Measurements from ENCODE around the gene ARFRP1. TPM values are rescaled to one million over a fixed set of nuclear protein-coding genes. Genes with fewer than 3 reads are reported as not detected.

The ARFRP1 gene
- total RNA-seq, 2 donors from 2014 or later, result 36.1 to 53.4 TPM

GRCh38 chr20:63745961-63746731, 38.4 kb upstream of the ARFRP1 start:
- no peak overlapping the region for H3K27ac Mint-ChIP-seq
- DNase-seq (ENCODE audit: low spot score in 2 of 2) (no peak), ATAC-seq (no peak)
- H3K36me3 Mint-ChIP-seq, result no peaks in the 10 kb centered on the region
- H3K9me3 Mint-ChIP-seq, result no peaks in the 10 kb centered on the region

- ATAC-seq, result no peak
Measured at GRCh38 chr20:63745424-63745805, 37.6 kb upstream of the ARFRP1 start.

DNA sequence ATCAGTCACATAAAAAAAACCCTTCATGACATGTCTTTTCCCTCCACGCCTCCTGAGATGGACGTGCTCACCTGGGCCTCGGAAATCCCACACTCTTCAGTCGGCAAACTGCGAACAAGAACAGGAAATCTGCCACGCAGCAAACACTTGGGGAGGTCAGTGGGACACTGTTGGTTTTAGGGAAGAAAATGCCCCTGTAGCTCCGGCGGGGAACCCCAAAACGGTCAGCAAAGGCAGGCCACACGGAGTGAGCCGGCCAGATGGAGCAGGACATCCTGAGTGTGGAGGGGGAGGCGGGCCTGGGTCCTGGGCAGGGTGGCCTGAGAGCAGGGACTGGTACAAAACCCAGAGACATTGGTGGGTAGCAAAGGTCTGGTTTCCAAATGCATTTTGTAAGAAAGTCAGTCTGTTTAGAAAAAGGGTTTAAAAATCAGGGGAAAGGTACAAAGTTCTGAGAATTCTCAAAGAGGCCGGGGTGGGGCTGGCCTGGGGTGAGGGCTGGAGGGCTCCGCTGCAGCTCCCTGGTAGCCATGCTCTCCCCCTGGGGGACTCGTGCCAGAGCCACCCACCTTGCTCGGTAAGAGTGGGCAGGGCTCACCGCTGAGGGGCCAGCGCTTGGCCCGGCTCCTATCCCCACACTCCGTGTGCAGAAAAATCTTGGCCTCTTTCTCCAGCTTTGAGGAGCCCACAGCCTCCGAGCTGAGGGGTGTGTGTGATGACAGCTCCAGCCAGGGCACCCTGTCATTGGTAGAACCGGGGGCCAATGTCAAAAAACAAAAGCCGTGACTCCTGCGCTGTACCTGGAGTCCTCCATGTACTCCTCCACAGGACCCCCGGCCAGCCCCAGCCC, 37.0 kb upstream of the ARFRP1 start:
- Mint-ChIP-seq H3K9me3 (no peaks in the 10 kb centered on the region), H3K27ac (no peak overlapping the region), H3K36me3 (no peaks in the 10 kb centered on the region)
- DNase-seq (ENCODE audit: low spot score in 2 of 2) (no peak), ATAC-seq (no peak)

More at GRCh38 chr20:63745424-63745805, 37.6 kb upstream of the ARFRP1 start:
- no peak overlapping the region for H3K27ac Mint-ChIP-seq
- H3K36me3 Mint-ChIP-seq, result no peaks in the 10 kb centered on the region
- no peak for DNase-seq (ENCODE audit: low spot score in 2 of 2)
- H3K9me3 Mint-ChIP-seq, result no peaks in the 10 kb centered on the region

DNA sequence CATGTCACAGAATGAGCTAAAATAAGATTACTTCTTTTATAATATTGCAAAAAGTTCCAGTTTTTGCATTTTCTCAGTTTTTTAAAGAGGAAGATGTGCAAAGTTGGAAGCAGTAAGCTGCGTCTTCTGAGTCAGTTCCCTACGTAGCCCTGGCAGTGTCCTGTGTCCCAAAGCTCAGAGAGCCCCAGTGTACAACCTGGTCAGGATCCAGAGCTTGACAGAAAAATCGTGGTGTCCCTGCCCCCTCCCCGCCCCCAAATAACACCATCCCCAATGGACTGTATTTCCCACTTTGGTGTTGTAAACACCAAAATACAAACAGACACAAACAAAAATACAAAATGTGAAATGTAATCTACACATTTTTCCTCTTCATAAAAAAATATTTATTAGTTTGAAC, 36.4 kb upstream of the ARFRP1 start:
- H3K9me3 Mint-ChIP-seq, result no peaks in the 10 kb centered on the region
- no peaks in the 10 kb centered on the region for H3K36me3 Mint-ChIP-seq
- ATAC-seq (no peak), DNase-seq (ENCODE audit: low spot score in 2 of 2) (no peak)
- no peak overlapping the region for H3K27ac Mint-ChIP-seq

- DNase-seq (ENCODE audit: low spot score in 2 of 2) (no peak), ATAC-seq (no peak)
- H3K27ac Mint-ChIP-seq, result no peak overlapping the region
- no peaks in the 10 kb centered on the region for H3K9me3 Mint-ChIP-seq
- no peaks in the 10 kb centered on the region for H3K36me3 Mint-ChIP-seq
Measured at GRCh38 chr20:63743210-63743970, 35.6 kb upstream of the ARFRP1 start.

- Mint-ChIP-seq H3K36me3 (no peaks in the 10 kb centered on the region), H3K9me3 (no peaks in the 10 kb centered on the region), H3K27ac (no peak overlapping the region)
- DNase-seq (ENCODE audit: low spot score in 2 of 2), result no peak
- ATAC-seq, result no peak
Measured at GRCh38 chr20:63742381-63743024, 34.7 kb upstream of the ARFRP1 start.

DNA sequence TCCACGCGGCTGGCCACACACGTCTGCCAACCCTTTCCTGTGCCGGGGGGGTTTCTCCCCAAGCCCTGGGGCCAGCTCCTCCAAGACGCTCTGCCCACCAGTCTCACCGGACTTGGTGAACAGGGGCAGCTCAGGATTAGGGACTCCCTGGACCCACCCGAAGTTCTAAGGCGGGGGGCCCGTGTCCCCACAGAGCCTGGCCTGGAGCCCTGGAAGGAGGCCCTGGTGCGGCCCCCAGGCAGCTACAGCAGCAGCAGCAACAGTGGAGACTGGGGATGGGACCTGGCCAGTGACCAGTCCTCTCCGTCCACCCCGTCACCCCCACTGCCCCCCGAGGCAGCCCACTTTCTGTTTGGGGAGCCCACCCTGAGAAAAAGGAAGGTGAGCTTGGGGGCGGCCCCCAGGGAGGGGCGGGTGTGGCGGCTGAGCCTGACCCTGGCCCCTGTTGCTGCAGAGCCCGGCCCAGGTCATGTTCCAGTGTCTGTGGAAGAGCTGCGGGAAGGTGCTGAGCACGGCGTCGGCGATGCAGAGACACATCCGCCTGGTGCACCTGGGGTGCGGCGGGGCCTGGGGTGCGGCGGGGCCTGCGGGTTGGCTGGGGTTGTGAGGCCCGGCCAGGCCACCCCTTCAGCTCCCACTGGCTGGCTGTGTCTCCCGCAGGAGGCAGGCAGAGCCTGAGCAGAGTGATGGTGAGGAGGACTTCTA, 34.1 kb upstream of the ARFRP1 start:
- no peak for ATAC-seq
- H3K36me3 Mint-ChIP-seq, result no peaks in the 10 kb centered on the region
- H3K27ac Mint-ChIP-seq, result no peak overlapping the region
- DNase-seq (ENCODE audit: low spot score in 2 of 2), result no peak
- H3K9me3 Mint-ChIP-seq, result no peaks in the 10 kb centered on the region

DNA sequence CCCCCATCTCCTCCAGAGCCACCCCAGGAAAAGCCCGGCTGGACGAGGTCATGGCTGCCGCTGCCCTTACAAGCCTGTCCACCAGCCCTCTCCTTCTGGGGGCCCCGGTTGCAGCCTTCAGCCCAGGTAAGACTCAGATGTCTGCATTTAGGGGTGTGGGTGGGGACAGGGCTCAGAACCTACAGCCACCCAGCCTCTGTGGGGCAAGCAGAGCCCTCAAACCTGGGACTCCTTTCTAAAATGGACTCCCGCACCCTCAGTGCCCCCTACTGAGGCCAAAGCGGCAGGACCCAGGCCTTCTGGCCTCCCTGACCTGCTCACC, 33.5 kb upstream of the ARFRP1 start:
- no peaks in the 10 kb centered on the region for H3K9me3 Mint-ChIP-seq
- H3K36me3 Mint-ChIP-seq, result no peaks in the 10 kb centered on the region
- DNase-seq (ENCODE audit: low spot score in 2 of 2) (no peak), ATAC-seq (no peak)
- no peak overlapping the region for H3K27ac Mint-ChIP-seq

GRCh38 chr20:63740627-63741353, 33.0 kb upstream of the ARFRP1 start:
- Mint-ChIP-seq H3K27ac (no peak overlapping the region), H3K36me3 (no peaks in the 10 kb centered on the region), H3K9me3 (no peaks in the 10 kb centered on the region)
- peak in 1 of 2 donors; percentile 13 for ATAC-seq
- DNase-seq (ENCODE audit: low spot score in 2 of 2), result peak in 1 of 2 donors; percentile 41

DNA sequence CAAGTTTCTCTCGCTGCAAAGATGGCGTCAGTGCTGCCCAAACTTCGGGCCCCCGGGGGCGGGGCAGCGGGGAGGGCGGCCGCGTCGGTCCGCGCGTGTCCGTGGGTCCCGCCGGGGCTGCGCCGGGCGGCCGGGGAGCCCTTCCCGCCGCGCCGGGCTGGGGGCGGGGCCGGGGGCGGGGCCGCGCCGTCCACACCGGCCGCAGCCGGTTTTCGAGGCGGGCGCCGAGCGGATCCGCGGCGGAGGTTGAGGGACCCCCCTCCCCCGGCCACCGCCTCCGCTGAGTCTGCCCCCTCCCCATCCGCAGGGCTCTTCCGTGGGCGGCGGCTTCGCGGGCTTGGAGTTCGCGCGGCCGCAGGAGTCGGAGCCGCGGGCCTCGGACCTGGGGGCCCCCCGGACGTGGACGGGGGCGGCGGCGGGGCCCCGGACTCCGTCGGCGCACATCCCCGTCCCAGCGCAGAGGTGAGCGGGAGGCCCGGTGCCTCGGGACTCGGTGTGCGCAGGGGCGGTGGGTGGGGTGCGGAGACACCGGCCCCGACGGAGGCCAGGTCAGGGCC, 32.4 kb upstream of the ARFRP1 start:
- H3K36me3 Mint-ChIP-seq, result no peaks in the 10 kb centered on the region
- no peak overlapping the region for H3K27ac Mint-ChIP-seq
- ATAC-seq (peak; percentile 10 to 16), DNase-seq (ENCODE audit: low spot score in 2 of 2) (no peak)
- no peaks in the 10 kb centered on the region for H3K9me3 Mint-ChIP-seq

- Mint-ChIP-seq H3K27ac (no peak within 1 kb of the TSS), H3K9me3 (no peaks in the 10 kb centered on the region), H3K36me3 (no peaks in the 10 kb centered on the region)
- peak; percentile 71 to 72 for ATAC-seq
- DNase-seq (ENCODE audit: low spot score in 2 of 2), result peak; percentile 71 to 78
Measured at GRCh38 chr20:63739130-63740069, 31.6 kb upstream of the ARFRP1 start, which contains the start of gene SLC2A4RG. SLC2A4RG (plus strand) TSS chr20:63739776; CDS start chr20:63739913, 137 bp downstream.

DNA sequence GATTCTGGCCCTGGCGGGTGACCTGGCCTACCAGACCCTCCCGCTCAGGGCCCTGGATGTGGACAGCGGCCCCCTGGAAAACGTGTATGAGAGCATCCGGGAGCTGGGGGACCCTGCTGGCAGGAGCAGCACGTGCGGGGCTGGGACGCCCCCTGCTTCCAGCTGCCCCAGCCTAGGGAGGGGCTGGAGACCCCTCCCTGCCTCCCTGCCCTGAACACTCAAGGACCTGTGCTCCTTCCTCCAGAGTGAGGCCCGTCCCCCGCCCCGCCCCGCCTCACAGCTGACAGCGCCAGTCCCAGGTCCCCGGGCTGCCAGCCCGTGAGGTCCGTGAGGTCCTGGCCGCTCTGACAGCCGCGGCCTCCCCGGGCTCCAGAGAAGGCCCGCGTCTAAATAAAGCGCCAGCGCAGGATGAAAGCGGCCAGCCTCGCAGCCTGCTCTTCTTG, 30.9 kb upstream of the ARFRP1 start:
- Mint-ChIP-seq H3K9me3 (no peaks in the 10 kb centered on the region), H3K36me3 (peaks cover 5% of the 10 kb centered on the region in 2 donors), H3K27ac (no peak overlapping the region)
- DNase-seq (ENCODE audit: low spot score in 2 of 2) (no peak), ATAC-seq (no peak)

GRCh38 chr20:63737945-63738686, 30.3 kb upstream of the ARFRP1 start:
- ATAC-seq (peak in 1 of 2 donors; percentile 30), DNase-seq (ENCODE audit: low spot score in 2 of 2) (no peak)
- Mint-ChIP-seq H3K36me3 (peaks cover 7 to 10% of the 10 kb centered on the region in 2 donors), H3K27ac (no peak overlapping the region), H3K9me3 (no peaks in the 10 kb centered on the region)

DNA sequence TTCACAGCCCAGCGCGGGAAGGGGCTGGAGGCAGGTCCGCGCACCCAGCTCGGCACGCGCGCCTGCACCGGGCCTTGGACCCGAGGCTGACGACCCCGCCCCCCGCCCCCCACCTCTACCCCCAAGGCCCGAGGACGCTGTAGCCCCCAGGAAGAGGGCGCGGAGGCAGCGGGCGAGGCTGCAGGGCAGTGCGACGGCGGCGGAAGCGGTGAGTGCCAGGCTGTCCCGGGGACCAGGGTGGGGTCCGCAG, 29.8 kb upstream of the ARFRP1 start:
- Mint-ChIP-seq H3K9me3 (no peaks in the 10 kb centered on the region), H3K27ac (no peak overlapping the region), H3K36me3 (peaks cover 7 to 10% of the 10 kb centered on the region in 2 donors)
- no peak for ATAC-seq
- no peak for DNase-seq (ENCODE audit: low spot score in 2 of 2)

Data from activated naive CD4-positive, alpha-beta T cell treated with anti-CD3 and anti-CD28 coated beads, Interleukin-2, amount 50 U/mL, for 72 hours (primary cell).